Muscle layer of duodenum (tissue), 2 donors: Measurements from ENCODE around the gene ZNF441.
"Not testable (repeated sequence)": the region's sequence is repeated elsewhere in the genome, so short reads cannot be mapped to it uniquely, and the experiment has no call there.

Experiments
- H3K27ac ChIP-seq: one replicate; pipeline ENCODE4 v1.7.0; 2013; ENCODE audit warnings: mild to moderate bottlenecking, low read length
- H3K27me3 ChIP-seq: one replicate; pipeline ENCODE4 v1.7.0; 2013; ENCODE audit warnings: low read depth, mild to moderate bottlenecking, control low read depth, low read length
- H3K36me3 ChIP-seq, 2 donors: one replicate each; pipeline ENCODE4 v1.7.0; 2013; ENCODE audit warnings: low read length in 2 of 2, control low read depth in 1 of 2, mild to moderate bottlenecking in 1 of 2; ENCODE audit not compliant: insufficient read depth in 2 of 2, control insufficient read depth in 1 of 2
- H3K4me1 ChIP-seq, 2 donors: one replicate each; pipeline ENCODE4 v1.7.0; 2013; ENCODE audit warnings: low read length in 2 of 2, mild to moderate bottlenecking in 2 of 2, control low read depth in 1 of 2, moderate library complexity in 1 of 2; ENCODE audit not compliant: insufficient read depth in 2 of 2, control insufficient read depth in 1 of 2
- H3K4me3 ChIP-seq, 2 donors: one replicate each; pipeline ENCODE4 v1.7.0; 2013; ENCODE audit warnings: low read length in 2 of 2, low read depth in 1 of 2, mild to moderate bottlenecking in 1 of 2
- H3K9me3 ChIP-seq, 2 donors: one replicate each; pipeline ENCODE4 v1.7.0; 2013; ENCODE audit warnings: low read length in 2 of 2, control low read depth in 1 of 2, mild to moderate bottlenecking in 1 of 2; ENCODE audit not compliant: control insufficient read depth in 1 of 2
- donor health status: healthy.

The ZNF441 gene

DNA sequence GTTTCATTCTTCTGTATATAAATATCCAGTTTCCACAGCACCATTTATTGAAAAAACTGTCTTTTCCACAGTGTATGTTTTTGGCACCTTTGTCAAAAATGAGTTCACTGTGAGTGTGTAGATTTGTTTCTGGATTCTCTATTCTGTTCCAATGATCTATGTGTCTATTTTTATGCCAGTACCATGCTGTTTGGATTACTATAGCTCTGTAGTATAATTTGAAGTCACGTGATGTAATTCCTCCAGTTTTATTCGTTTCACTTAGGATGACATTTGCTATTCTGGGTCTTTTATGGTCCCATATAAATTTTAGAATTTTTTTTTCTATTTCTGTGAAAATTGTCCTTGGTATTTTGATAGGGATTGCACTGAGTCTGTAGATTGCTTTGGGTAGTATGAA, 17.0 kb upstream of the ZNF441 start:
- Histone ChIP-seq H3K4me3 (no peak overlapping the region), H3K9me3 (peaks cover 0 to 19% of the 10 kb centered on the region in 2 donors), H3K27ac (no peak overlapping the region), H3K4me1 (no peaks in the 10 kb centered on the region), H3K36me3 (no peaks in the 10 kb centered on the region), H3K27me3 (no peaks in the 10 kb centered on the region)

DNA sequence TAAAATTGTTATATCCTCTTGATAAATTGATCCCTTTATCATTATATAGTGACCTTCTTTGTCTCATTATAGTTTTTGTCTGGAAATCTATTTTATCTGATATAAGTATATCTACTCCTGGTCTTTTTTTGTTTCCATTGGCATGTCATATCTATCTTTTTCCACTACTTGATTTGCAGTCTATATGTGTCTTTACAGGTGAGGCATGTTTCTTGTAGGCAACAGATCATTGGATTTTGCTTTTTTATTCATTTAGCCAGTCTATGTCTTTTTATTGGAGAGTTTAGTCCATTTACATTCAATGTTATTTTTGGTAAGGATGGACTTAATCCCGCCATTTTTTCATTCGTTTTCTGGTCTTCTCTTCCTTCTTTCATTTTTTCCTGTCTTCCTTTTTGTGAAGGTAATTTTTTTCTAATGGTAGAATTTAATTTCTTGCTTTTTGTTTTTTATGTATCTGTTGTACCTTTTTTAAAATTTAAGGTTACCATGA, 14.5 kb upstream of the ZNF441 start:
- peaks cover 0 to 24% of the 10 kb centered on the region in 2 donors for H3K9me3 ChIP-seq

DNA sequence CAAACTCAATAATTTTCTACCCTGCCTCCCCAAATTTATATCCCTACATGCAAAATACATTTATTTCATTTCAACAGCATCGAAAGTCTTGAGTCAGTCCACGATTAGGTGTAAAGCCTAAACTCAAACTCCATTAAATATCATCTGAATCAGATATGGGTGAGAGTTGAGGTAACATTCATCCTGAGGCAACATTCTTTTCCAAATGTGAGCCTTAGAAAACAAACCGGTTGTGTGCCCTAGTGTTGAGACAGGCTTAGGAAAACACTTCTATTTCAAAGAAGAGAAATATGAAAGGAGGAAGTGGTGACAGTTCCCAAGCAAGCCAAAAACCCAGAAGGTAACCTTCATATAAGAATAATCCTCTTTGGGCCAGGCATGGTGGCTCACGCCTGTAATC, 12.1 kb upstream of the ZNF441 start:
- H3K27me3 ChIP-seq, result no peaks in the 10 kb centered on the region
- H3K4me1 ChIP-seq, result no peaks in the 10 kb centered on the region
- H3K9me3 ChIP-seq, result peaks cover 0 to 18% of the 10 kb centered on the region in 2 donors
- H3K27ac ChIP-seq, result no peak overlapping the region
- no peak overlapping the region for H3K4me3 ChIP-seq
- no peaks in the 10 kb centered on the region for H3K36me3 ChIP-seq

More for the DNA sequence above, 14.5 kb upstream of the ZNF441 start:
- Histone ChIP-seq H3K4me1 (no peaks in the 10 kb centered on the region), H3K36me3 (no peaks in the 10 kb centered on the region), H3K4me3 (no peak overlapping the region), H3K27ac (no peak overlapping the region), H3K27me3 (no peaks in the 10 kb centered on the region)

- no peaks in the 10 kb centered on the region for H3K27me3 ChIP-seq
- no peaks in the 10 kb centered on the region for H3K36me3 ChIP-seq
- peaks cover 0 to 14% of the 10 kb centered on the region in 2 donors for H3K9me3 ChIP-seq
- no peak overlapping the region for H3K4me3 ChIP-seq
- H3K4me1 ChIP-seq, result no peaks in the 10 kb centered on the region
- H3K27ac ChIP-seq, result no peak overlapping the region
Observed at GRCh38 chr19:11756965-11757364, 9.8 kb upstream of the ZNF441 start.

- Histone ChIP-seq H3K9me3 (peaks cover 0 to 14% of the 10 kb centered on the region in 2 donors), H3K4me3 (no peak overlapping the region), H3K36me3 (no peaks in the 10 kb centered on the region), H3K4me1 (no peaks in the 10 kb centered on the region), H3K27me3 (no peaks in the 10 kb centered on the region), H3K27ac (no peak overlapping the region)
Observed at GRCh38 chr19:11759805-11760204, 7.0 kb upstream of the ZNF441 start.

DNA sequence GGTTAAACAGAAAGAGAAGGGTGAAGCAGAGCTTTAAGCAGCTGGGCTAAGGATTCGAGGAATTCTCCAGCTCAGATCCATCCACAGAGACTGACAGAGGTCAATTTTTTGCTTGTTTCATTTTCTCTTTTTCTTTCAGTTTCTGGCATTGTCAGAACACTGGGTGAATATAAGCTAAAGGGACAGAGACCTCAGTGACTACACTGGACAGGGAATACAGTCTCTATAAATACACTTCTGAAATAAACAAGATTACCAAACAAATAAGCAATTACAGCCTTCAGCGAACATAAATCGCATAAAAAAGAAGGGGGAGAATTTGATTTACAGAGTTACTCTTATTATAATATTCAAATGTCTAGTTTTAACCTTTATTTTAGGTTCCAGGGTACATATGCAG, 3.7 kb upstream of the ZNF441 start:
- no peaks in the 10 kb centered on the region for H3K36me3 ChIP-seq
- no peaks in the 10 kb centered on the region for H3K27me3 ChIP-seq
- H3K4me1 ChIP-seq, result peaks cover 0 to 5% of the 10 kb centered on the region in 2 donors
- H3K4me3 ChIP-seq, result no peak overlapping the region
- no peaks in the 10 kb centered on the region for H3K9me3 ChIP-seq
- H3K27ac ChIP-seq, result no peak overlapping the region

DNA sequence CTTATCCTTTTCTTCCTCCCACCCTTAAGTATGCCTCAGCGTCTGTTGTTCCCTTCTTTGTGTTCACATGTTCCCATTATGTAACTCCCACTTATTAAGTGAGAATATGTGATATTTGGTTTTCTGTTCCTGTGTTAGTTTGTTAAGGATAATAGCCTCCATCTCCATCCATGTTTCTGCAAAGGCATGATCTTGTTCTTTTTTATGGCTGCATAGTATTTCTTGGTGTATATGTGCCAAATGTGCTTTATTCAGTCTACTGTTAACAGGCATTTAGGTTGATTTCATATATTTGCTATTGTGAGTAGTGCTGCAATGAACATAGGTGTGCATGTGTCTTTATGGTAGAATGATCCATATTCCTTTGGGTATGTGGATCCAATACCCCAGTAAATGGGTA, 3.2 kb upstream of the ZNF441 start:
- Histone ChIP-seq H3K36me3 (no peaks in the 10 kb centered on the region), H3K4me1 (peaks cover 3 to 10% of the 10 kb centered on the region in 2 donors), H3K9me3 (no peaks in the 10 kb centered on the region), H3K27me3 (no peaks in the 10 kb centered on the region), H3K4me3 (no peak overlapping the region), H3K27ac (no peak overlapping the region)

- Histone ChIP-seq H3K4me1 (peaks cover 5 to 13% of the 10 kb centered on the region in 2 donors), H3K9me3 (peaks cover 0 to 4% of the 10 kb centered on the region in 2 donors)
Observed at GRCh38 chr19:11767633-11768133, 883 bp downstream of the ZNF441 start.

GRCh38 chr19:11769995-11770394, 3.2 kb downstream of the ZNF441 start:
- peaks cover 5 to 13% of the 10 kb centered on the region in 2 donors for H3K4me1 ChIP-seq
- H3K27me3 ChIP-seq, result no peaks in the 10 kb centered on the region
- H3K36me3 ChIP-seq, result peaks cover 0 to 4% of the 10 kb centered on the region in 2 donors
- H3K9me3 ChIP-seq, result peaks cover 5 to 13% of the 10 kb centered on the region in 2 donors
- no peak overlapping the region for H3K4me3 ChIP-seq
- H3K27ac ChIP-seq, result no peak overlapping the region

More at GRCh38 chr19:11767633-11768133, 883 bp downstream of the ZNF441 start:
- Histone ChIP-seq H3K27me3 (no peaks in the 10 kb centered on the region), H3K27ac (peak overlapping the region; percentile 86), H3K4me3 (peak overlapping the region; percentile 70 to 90), H3K36me3 (peaks cover 0 to 4% of the 10 kb centered on the region in 2 donors)

DNA sequence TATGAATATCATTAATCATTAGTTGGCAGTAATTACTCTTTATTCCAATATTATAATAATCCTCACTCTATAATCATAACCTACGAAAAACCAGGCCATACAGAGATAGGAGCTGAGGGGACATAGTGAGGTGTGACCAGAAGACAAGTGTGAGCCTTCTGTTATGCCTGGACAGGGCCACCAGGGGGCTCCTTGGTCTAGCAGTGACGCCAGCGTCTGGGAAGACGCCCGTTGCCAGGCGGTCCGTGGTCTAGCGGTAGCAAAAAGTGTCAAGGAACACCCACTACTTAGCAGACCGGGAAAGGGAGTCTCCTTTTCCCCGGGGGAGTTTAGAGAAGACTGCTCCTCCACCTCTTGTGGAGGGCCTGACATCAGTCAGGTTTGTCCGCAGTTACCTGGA, 4.7 kb downstream of the ZNF441 start:
- Histone ChIP-seq H3K4me1 (peaks cover 5 to 13% of the 10 kb centered on the region in 2 donors), H3K9me3 (peaks cover 5 to 18% of the 10 kb centered on the region in 2 donors)
- H3K4me3 ChIP-seq, H3K27me3 ChIP-seq, H3K27ac ChIP-seq, H3K36me3 ChIP-seq: not testable (repeated sequence)

GRCh38 chr19:11776669-11777068, 9.9 kb downstream of the ZNF441 start:
- Histone ChIP-seq H3K9me3 (peaks cover 32 to 41% of the 10 kb centered on the region in 2 donors), H3K36me3 (peaks cover 33 to 51% of the 10 kb centered on the region in 2 donors)
- H3K4me1 ChIP-seq, H3K27ac ChIP-seq, H3K4me3 ChIP-seq, H3K27me3 ChIP-seq: not testable (repeated sequence)

DNA sequence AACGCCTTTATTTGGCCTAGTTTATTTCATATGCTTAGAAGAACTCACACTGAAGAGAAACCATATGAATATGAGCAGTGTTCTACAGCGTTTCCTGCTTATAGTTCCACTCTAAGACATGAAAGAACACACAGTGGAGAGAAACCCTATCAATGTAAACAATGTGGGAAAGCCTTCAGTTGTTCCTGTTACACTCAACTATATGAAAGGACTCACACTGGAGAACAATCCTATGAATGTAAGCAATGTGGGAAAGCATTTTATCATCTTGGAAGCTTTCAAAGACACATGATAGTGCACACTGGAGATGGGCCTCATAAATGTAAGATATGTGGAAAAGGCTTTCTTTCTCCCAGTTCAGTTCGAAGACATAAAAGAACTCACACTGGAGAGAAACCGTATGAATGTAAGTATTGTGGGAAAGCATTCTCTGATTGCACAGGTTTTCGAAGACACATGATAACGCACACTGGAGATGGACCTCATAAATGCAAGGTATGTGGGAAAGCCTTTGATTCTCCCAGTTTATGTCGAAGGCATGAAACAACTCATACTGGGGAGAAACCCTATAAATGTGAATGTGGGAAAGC, 13.7 kb downstream of the ZNF441 start:
- Histone ChIP-seq H3K4me1 (no peaks in the 10 kb centered on the region), H3K9me3 (peaks cover 52 to 54% of the 10 kb centered on the region in 2 donors), H3K36me3 (peaks cover 35 to 75% of the 10 kb centered on the region in 2 donors), H3K27ac (no peak overlapping the region), H3K4me3 (peak overlapping the region; percentile 38 to 48), H3K27me3 (no peaks in the 10 kb centered on the region)
